ENCODE measurements around the gene GLS.
A peak's percentile ranks its signal among the peaks of the same experiment; 100 is the strongest.

Gene GLS

GRCh38 chr2:190999949-191000665 is 119.5 kb downstream of the GLS start:
- no peak for DNase-seq

DNA sequence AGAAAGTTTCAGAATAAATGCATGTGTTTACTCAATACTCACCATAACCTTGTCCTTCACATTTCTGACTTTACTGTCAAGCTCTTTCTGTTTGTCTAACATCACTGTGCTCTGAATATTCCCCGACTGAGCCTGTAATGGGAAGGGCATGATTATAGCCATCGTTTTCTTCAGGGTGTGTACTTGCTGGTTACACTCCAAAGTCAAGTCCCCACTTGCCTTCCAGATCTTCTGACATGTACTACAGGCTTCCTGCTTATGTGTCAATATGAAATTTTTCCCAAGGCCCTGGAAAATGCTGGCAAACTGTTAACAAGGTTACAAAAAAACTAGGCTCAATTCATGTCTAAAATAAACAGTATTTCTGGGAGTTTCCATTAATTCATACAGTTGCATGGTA is 120.4 kb downstream of the GLS start:
- no peak for DNase-seq

DNA sequence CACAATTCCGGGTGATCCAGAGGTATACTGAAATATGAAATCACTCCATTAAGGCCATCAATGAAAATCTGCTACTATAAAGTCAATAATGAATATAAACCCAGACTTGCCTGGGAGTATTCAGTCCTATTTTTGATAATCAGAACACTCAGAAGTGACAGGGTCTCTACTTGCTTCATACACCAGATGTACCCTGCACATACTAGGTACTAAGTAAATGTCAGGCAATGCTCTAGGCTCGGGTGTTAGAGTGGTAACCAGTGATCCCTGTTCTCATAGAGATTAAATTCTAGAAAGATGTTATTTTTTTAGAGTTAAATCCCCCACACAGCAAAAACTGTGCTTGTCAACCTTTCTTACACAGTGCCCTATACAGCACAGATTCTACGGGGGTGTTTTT is 121.0 kb downstream of the GLS start:
- no peak for DNase-seq

GRCh38 chr2:191003405-191004309 is 123.0 kb downstream of the GLS start:
- DNase-seq = no peak

DNA sequence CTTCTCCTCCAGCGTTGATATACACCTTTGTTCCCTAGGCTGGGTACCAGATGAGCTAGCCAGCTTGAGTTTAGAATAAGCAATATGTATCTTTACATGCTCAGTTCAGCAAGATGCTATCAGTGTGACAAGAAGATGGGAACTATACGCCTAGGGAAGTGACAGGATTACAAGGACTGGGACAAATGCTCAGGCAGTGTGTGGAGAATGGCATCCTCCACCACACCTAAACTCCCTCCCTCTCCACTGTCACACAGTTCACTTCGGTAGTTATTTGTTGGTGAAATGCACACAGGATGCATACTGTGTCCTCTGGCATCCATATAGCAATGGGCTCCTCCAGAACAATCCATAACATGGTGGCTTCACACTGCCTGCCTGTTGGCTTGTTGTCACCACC is 125.7 kb downstream of the GLS start:
- DNase-seq = no peak

GRCh38 chr2:191006997-191007783 is 126.6 kb downstream of the GLS start:
- no peak for DNase-seq

DNA sequence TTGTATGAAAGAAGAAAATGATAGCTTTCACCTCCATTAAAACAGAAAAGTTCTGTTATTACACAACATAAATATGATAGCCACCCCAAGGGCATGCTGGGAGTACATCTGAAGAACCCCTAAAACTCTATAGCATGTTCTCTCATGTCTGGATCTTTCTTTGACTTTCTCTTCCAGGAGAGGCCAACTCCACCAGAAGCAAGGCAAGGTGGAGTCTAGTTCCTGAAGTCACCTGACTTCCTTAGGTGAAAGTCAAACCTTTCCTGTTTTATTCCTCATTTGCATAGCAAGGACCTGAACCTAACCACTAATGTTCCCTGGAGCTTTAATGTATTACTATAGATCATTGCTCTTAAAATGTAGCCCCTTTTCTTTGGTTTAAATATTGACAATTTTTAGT is 127.7 kb downstream of the GLS start:
- no peak for DNase-seq

- DNase-seq = no peak
Observed at GRCh38 chr2:191009541-191010374, 129.1 kb downstream of the GLS start.

DNA sequence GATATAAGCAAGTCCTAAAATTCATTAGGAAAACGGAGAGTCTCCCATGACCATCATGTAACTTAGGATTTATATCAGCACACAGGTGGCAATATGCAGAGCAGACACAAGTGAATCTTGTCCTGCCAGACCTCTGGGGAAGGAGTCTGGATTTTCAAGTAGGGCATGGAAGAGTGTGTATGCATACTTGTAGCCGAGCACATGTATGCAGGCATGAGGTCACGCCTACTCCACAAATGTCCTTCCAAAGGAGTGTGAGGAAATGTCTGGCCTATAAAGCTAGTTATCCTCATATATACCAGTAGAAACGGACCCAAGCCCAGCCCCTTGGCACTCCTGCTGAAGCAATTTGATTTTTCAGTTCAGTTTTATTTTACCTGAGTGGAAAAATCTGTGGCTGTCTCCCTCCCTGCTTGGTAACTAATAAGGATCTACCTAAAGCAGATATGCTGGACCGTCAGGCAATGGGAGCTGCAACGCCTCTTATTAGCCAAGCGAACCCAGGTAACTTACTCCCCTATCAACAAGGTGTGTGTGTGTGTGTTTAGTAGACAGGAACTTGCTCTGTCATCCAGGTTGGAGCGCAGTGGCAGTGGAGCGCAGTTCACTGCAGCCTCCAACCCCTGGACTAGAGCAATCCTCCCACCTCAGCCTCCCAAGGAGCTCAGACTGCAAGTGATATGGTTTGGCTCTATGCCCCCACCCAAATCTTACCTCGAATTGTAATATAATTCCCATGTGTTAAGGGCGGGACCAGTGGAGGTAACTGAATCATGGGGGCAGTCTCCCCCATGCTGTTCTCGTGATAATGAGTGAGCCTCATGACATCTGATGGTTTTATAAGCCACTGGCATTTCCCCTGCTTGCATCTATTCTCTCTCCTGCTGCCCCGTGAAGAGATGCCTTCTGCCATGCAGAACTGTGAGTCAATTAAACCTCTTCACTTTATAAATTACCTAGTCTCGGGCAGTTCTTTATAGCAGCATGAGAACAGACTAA is 130.6 kb downstream of the GLS start:
- no peak for DNase-seq

DNA sequence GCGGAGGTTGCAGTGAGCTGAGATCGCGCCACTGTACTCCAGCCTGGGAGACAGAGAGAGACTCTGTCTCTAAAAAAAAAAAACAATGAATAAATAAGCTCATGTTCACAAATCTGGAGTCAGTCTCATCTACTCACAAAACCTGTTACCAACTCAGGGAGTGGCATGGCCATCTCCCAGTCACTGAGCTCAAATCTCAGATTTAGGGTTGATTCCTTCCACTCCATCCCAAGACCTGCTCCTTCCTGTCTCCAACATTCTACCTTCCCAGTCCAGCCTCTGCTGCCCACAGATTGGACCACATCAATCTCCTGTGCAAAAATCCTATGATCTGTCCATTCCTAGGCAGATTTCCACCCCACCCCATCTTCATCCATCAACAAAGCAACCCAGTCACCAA is 131.7 kb downstream of the GLS start:
- no peak for DNase-seq

- DNase-seq = no peak
Observed at GRCh38 chr2:191012845-191013681, 132.4 kb downstream of the GLS start.

DNA sequence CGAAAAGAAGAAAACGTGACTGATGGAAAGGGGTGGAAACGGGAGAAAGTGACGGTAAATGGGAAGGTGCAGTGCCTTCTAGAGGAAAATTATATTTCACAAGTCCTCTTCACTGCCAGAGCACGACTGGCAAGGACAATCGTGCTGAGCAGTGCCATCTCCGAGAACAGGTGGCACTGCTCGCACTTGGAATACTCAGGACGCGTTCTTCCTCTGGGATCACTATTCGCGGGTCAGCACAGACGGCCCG is 133.0 kb downstream of the GLS start:
- no peak for DNase-seq

GRCh38 chr2:191013932-191014652 is 133.5 kb downstream of the GLS start, which contains the start of gene STAT1:
TSS of gene STAT1 (minus strand) at chr2:191014171. CDS start at chr2:191010003, 4,168 bp downstream.
- DNase-seq = peak; percentile 95

DNA sequence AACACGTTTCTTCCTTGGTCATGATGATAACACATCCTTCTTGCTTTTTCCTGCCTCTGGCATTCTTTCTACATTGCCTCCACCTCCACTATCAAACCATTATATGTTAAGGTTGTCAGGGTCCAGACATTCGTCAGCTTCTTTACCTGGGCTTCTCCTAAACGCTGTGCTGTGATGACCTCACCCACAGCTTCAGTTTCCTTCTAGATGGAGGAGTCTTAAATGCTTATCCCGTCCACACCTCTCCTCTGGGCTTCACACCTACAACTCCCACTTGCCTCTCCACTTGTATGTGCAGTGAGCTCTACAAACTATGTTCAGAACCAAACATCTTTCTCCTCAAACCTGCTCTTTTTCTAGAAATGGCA is 134.0 kb downstream of the GLS start:
- no peak for DNase-seq

Data from CD4-positive, alpha-beta T cell treated with Interleukin-17A for 1 hour (primary cell).